Measurements from ENCODE around the gene CD59. TPM values are rescaled to one million over a fixed set of nuclear protein-coding genes. Genes with fewer than 3 reads are reported as not detected.

Gene CD59
- total RNA-seq, 4 donors from 2014 or later: 327 to 685 (median 490) TPM

DNA sequence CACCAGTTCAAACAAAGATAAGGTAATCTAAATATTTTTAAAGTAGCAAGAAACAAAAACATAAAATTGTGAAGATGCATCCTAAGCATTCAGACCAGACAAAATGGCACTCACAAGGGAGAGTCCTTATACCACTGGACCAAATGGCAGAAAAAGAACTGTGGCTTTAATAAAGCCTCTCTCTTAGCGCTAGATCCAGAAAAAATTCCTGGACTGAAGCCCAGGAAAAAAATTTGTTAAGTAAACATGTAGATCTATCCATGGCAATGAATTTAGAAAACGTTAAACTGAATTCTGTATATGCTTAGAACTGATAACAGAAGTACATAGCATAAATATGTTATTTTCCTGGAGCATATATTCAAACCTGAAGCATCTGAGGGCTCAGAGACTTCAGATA lies 11.8 kb upstream of the CD59 start:
- no peak for ATAC-seq (ENCODE audit: low FRiP score)
- TF ChIP-seq CTCF (IDR thresholded peaks at IDR 0.05): no peak
- DNase-seq (ENCODE audit: low spot score): no peak

- ATAC-seq (ENCODE audit: low FRiP score) (no peak), DNase-seq (ENCODE audit: low spot score) (no peak)
- no peak for TF ChIP-seq CTCF (IDR thresholded peaks at IDR 0.05)
Measured at GRCh38 chr11:33743291-33743690, 7.1 kb upstream of the CD59 start.

DNA sequence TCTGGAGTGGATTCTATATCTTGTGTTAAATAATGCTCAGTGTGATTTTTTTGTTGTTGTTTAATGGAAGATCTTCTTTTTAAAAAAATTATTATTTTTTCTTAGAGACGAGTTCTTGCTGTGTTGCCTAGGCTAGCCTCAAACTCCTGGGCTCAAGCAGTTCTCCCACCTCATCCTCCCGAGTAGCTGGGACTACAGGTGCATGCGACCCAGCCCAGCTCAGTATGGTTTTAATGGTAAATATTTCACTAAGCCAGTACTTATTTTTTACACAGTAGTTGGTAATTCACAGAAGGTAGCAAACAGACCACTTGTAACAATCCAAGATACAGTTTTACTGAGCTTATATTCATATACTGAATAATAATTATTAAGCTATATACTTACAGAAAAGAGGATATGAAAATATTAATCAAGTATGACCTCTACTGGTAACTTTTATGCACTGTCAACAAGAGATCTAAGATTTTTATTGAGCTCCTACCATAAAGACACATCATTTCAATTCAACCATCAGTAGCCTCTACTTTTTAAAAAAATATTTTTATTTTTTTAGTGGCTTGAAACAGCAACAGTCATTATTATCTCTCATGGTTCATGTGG lies 6.1 kb upstream of the CD59 start:
- DNase-seq (ENCODE audit: low spot score) (no peak), ATAC-seq (ENCODE audit: low FRiP score) (no peak)
- no peak for TF ChIP-seq CTCF (IDR thresholded peaks at IDR 0.05)

DNA sequence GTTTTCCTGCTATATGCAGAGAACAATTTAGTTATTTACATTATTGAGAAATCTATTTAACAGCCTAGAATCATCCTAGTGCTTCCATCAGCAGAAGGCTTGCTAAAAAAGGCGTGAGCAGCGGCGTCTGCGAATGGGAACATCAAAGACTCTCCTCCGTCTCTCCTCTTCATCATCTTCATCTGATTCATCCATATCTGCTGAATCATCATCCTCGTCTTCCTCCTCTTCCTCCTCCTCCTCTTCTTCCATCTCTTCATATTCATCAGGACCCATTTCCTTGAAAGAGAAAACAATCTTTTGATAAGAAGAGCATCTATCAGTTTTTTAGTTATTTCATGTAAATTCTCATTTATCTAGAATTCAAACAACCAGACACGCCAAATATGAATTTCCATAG lies 5.6 kb upstream of the CD59 start:
- no peak for TF ChIP-seq CTCF (IDR thresholded peaks at IDR 0.05)
- no peak for DNase-seq (ENCODE audit: low spot score)
- no peak for ATAC-seq (ENCODE audit: low FRiP score)

DNA sequence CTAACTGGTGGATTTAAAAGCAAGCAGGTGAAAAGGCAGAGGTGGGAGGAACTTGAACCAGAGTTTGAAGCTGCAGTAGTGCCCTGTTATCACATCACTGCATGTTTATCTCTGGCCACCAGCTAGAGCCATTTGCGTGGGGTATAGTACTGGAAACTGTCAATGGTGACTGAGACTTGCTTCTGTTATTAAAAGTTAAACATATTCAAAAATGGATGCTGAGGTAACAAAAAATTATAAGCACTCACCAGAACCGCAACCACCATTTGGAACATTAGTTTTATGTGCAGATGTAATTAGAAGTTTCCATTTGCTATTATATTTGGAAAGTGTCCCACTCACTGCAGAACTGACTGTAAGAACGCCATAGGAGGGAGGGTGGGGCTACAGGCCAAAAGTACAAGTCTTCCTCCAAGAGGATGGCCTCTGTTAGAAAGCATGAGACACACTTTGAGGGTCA lies 1.2 kb upstream of the CD59 start:
- ATAC-seq (ENCODE audit: low FRiP score): no peak
- no peak for DNase-seq (ENCODE audit: low spot score)
- TF ChIP-seq CTCF (IDR thresholded peaks at IDR 0.05): no peak

DNA sequence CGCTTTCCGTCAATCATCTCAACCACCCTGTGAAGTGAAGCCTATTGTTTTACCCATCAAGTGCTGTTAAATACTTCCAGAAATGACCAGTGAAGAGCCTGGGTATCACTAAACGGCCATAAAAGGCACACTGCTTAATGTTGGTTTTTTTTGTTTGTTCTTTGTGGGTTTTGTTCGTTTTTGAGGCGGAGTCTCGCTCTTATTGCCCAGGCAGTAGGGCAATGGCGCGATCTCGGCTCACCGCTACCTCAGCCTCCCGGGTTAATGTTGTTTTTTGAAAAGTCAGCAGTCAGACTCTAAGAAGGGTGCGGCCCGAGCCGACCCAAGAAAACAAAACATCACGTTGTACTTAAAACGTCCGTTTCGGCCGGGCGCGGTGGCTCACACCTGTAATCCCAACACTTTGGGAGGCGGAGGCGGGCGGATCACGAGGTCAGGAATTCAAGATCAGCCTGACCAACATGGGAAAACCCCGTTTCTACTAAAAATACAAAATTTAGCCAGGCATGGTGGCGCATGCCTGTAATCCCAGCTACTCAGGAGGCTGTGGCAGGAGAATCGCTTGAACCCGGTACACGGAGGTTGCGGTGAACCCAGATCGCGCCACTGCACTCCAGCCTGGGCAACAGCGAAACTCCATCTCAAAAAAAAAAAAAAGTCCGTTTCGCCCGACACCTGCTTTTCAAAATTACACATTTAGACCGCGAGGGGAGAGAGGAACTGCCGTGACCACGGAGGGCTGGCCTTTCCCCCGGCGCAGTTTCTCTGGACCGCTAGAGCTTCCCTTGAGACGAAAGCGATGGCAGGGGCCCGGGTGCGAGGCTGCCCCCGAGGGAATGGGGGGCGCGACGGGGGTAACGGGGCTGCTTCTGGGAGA lies 714 bp downstream of the CD59 start:
- DNase-seq (ENCODE audit: low spot score): no peak
- no peak for TF ChIP-seq CTCF (IDR thresholded peaks at IDR 0.05)
- peak; percentile 10 for ATAC-seq (ENCODE audit: low FRiP score)

Measured in omental fat pad (tissue), 4 donors.